Fibroblast of lung (primary cell): ENCODE results near the gene MYO3B. TPM values are rescaled to one million over a fixed set of nuclear protein-coding genes. Genes with fewer than 3 reads are reported as not detected.

Experiments
- DNase-seq, 2 donors: peaks; one replicate each; pipeline versions ENCODE4 v3.0.0 to v3.0.0-alpha.2; 2010; ENCODE audit warnings: low read depth in 2 of 2
- H2AFZ ChIP-seq: 2 replicates; pipeline ENCODE4 v1.5.1; 2012; ENCODE audit warnings: low read length, control low read depth, inconsistent platforms
- H3K27ac ChIP-seq: 2 replicates; pipeline ENCODE4 v1.5.1; 2011; ENCODE audit warnings: low read length, control low read depth; ENCODE audit not compliant: insufficient read depth
- H3K27me3 ChIP-seq: 2 replicates; pipeline ENCODE4 v1.5.1; 2011; ENCODE audit warnings: mild to moderate bottlenecking, low read length; ENCODE audit not compliant: control insufficient read depth, insufficient read depth
- H3K36me3 ChIP-seq: 2 replicates; pipeline ENCODE4 v1.5.1; 2011; ENCODE audit warnings: low read length; ENCODE audit not compliant: control insufficient read depth, insufficient read depth
- H3K4me1 ChIP-seq: 2 replicates; pipeline ENCODE4 v1.5.1; 2011; ENCODE audit warnings: low read length; ENCODE audit not compliant: control insufficient read depth, insufficient read depth; ENCODE audit errors: extremely low read depth
- H3K4me2 ChIP-seq: 2 replicates; pipeline ENCODE4 v1.5.1; 2011; ENCODE audit warnings: low read length, control low read depth; ENCODE audit not compliant: insufficient read depth; ENCODE audit errors: extremely low read depth
- H3K4me3 ChIP-seq, 4 experiments: fragments of 200-600 bp in 1 of 4; sonication (generic) in 1 of 4; replicated peaks in 1 of 4; 2 replicates each; pipeline ENCODE4 v1.5.1; 2011 to 2016; ENCODE audit warnings: low read length in 4 of 4, low read depth in 3 of 4, mild to moderate bottlenecking in 3 of 4, control low read depth in 2 of 4, inconsistent platforms in 1 of 4, mixed read lengths in 1 of 4; ENCODE audit not compliant: insufficient read depth in 1 of 4; ENCODE audit errors: control extremely low read depth in 1 of 4
- H3K79me2 ChIP-seq: 2 replicates; pipeline ENCODE4 v1.5.1; 2012; ENCODE audit warnings: mild to moderate bottlenecking, low read length, inconsistent platforms; ENCODE audit not compliant: control insufficient read depth, insufficient read depth
- H3K9ac ChIP-seq: 2 replicates; pipeline ENCODE4 v1.5.1; 2011; ENCODE audit warnings: mild to moderate bottlenecking, low read length, control low read depth; ENCODE audit not compliant: insufficient read depth
- H3K9me3 ChIP-seq: 2 replicates; pipeline ENCODE4 v1.5.1; 2012; ENCODE audit warnings: low read depth, low read length; ENCODE audit not compliant: control insufficient read depth, insufficient read depth
- H4K20me1 ChIP-seq: 2 replicates; pipeline ENCODE4 v1.5.1; 2011; ENCODE audit warnings: low read length; ENCODE audit not compliant: control insufficient read depth, insufficient read depth; ENCODE audit errors: extremely low read depth
- EZH2 ChIP-seq: IDR thresholded peaks from 2 replicates; pipeline ENCODE4 v1.5.1; 2012; ENCODE audit warnings: low read length, control low read depth, mild to moderate bottlenecking; ENCODE audit errors: missing control alignments
- polyA plus RNA-seq, 2 donors: library from polyadenylated mRNA; depleted of rRNA in 1 of 2; stranded (reverse) in 1 of 2; unstranded in 1 of 2; fragments of >200 nt; gene quantifications; 2 replicates each; pipeline ENCODE4 v1.2.1, GENCODE V29; 2011 to 2012; ENCODE audit warnings: missing spikeins in 1 of 2
- total RNA-seq: library from RNA; depleted of rRNA; stranded (reverse); fragments of >200 nt; gene quantifications from 2 replicates; pipeline ENCODE4 v1.2.1, GENCODE V29; 2014
- TF ChIP-seq, protein P1 (sequence below), 2 donors: IDR thresholded peaks in 1 of 2; conservative IDR thresholded peaks in 1 of 2; 1 replicate in 1 of 2; 2 replicates in 1 of 2; pipeline ENCODE4 v1.5.1; 2011 to 2012; ENCODE audit warnings: low read length in 2 of 2, control low read depth in 1 of 2, inconsistent platforms in 1 of 2, low read depth in 1 of 2, mild to moderate bottlenecking in 1 of 2

MYO3B gene
- total and polyA plus RNA-seq, 2 donors (not counting 1 experiment from before 2014, with no cell fraction given): 0.06 to 0.50 TPM

DNA sequence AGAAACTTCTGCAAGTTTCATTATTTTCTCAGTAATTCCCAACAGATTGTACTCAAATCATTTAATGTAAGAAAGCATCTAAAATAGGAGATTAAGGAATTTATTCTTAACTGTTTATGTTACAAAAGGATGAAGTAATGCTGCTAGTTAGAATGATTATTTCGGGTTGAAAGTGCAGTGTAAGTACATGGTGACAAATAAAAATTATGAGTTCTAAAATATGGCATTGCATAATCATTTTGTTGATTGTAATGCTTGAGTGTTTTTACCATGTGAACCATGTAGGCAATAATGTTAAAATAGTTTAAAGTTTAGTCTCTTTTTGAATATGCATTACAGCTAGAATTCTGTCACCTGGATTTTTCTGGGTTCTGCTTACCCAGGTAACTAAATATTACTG lies 388.2 kb downstream of the MYO3B start:
- peak in 1 of 2 donors; percentile 28 for DNase-seq
- H4K20me1 ChIP-seq: no peaks in the 10 kb centered on the region

DNA sequence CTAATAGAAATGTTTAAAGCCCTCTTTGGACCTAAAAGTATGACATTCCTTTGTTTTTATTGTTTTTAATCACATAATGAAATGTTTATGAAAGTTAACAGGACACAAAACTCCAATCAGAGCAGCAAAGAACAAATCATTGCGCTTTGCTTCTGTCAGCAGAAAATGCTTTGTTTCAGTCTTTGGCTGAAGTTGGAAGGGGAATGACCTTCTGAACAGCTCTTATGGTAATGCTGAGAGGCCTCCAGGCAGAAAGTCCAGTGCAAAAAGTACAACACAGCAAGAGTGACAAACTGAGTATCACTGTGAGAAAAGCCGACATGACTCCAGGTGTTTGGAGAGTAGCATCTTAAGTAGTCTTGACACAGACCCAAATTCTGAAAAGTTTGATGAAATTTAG lies 389.5 kb downstream of the MYO3B start:
- Histone ChIP-seq H3K27me3 (no peaks in the 10 kb centered on the region), H3K79me2 (no peaks in the 10 kb centered on the region), H3K4me3 (no peak overlapping the region), H4K20me1 (no peaks in the 10 kb centered on the region), H3K4me1 (no peaks in the 10 kb centered on the region), H3K36me3 (no peaks in the 10 kb centered on the region), H3K9me3 (no peaks in the 10 kb centered on the region), H2AFZ (no peak overlapping the region), H3K9ac (no peak overlapping the region), H3K27ac (no peak overlapping the region), H3K4me2 (no peak overlapping the region)
- TF ChIP-seq, protein P1, sequence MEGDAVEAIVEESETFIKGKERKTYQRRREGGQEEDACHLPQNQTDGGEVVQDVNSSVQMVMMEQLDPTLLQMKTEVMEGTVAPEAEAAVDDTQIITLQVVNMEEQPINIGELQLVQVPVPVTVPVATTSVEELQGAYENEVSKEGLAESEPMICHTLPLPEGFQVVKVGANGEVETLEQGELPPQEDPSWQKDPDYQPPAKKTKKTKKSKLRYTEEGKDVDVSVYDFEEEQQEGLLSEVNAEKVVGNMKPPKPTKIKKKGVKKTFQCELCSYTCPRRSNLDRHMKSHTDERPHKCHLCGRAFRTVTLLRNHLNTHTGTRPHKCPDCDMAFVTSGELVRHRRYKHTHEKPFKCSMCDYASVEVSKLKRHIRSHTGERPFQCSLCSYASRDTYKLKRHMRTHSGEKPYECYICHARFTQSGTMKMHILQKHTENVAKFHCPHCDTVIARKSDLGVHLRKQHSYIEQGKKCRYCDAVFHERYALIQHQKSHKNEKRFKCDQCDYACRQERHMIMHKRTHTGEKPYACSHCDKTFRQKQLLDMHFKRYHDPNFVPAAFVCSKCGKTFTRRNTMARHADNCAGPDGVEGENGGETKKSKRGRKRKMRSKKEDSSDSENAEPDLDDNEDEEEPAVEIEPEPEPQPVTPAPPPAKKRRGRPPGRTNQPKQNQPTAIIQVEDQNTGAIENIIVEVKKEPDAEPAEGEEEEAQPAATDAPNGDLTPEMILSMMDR (conservative IDR thresholded peaks at IDR 0.05 in 1 of 2, IDR thresholded peaks at IDR 0.05 in 1 of 2; ENCODE audit: low read depth in 1 of 2, low read length in 2 of 2): no peak
- TF ChIP-seq EZH2: no peak
- DNase-seq: no peak

More for the DNA sequence above, 388.2 kb downstream of the MYO3B start:
- H3K4me1 ChIP-seq: no peaks in the 10 kb centered on the region
- H3K27me3 ChIP-seq: no peaks in the 10 kb centered on the region
- no peak overlapping the region for H3K4me3 ChIP-seq
- H2AFZ ChIP-seq: no peak overlapping the region
- no peak overlapping the region for H3K9ac ChIP-seq
- H3K4me2 ChIP-seq: no peak overlapping the region
- no peaks in the 10 kb centered on the region for H3K36me3 ChIP-seq
- no peak overlapping the region for H3K27ac ChIP-seq
- H3K9me3 ChIP-seq: no peaks in the 10 kb centered on the region
- TF ChIP-seq, protein P1 (conservative IDR thresholded peaks at IDR 0.05 in 1 of 2, IDR thresholded peaks at IDR 0.05 in 1 of 2; ENCODE audit: low read depth in 1 of 2, low read length in 2 of 2): no peak
- no peak for TF ChIP-seq EZH2
- no peaks in the 10 kb centered on the region for H3K79me2 ChIP-seq

DNA sequence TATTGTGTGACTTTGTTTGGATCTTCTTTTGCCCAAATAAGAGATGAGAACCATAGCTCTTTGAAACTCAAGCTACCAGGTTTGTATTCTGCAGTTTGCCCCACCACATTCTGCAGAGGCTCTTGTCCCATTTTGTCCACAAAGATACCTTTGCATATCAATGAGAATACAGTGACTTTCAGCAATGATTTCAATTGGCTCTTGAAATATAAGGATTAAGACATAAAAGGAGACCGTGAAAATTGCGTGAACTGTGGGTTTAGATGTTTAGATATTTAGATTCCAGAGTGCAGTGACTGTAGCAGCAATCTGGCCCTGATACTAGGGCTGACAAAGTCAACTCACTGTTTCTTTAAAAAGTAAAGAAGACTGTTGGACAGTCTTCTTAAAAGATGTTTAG lies 390.6 kb downstream of the MYO3B start:
- Histone ChIP-seq H3K79me2 (no peaks in the 10 kb centered on the region), H3K9ac (no peak overlapping the region), H3K4me1 (no peaks in the 10 kb centered on the region), H2AFZ (no peak overlapping the region), H3K4me2 (no peak overlapping the region), H3K27ac (no peak overlapping the region), H3K9me3 (no peaks in the 10 kb centered on the region), H3K4me3 (no peak overlapping the region), H4K20me1 (no peaks in the 10 kb centered on the region), H3K27me3 (no peaks in the 10 kb centered on the region), H3K36me3 (no peaks in the 10 kb centered on the region)
- DNase-seq: no peak
- TF ChIP-seq, protein P1 (conservative IDR thresholded peaks at IDR 0.05 in 1 of 2, IDR thresholded peaks at IDR 0.05 in 1 of 2; ENCODE audit: low read depth in 1 of 2, low read length in 2 of 2): no peak
- no peak for TF ChIP-seq EZH2
